ENCODE measurements around the gene IQCH. TPM values are rescaled to one million over a fixed set of nuclear protein-coding genes. Genes with fewer than 3 reads are reported as not detected.

The IQCH gene
- total and polyA plus RNA-seq, 8 donors, result 0.49 to 1.6 (median 1.2) TPM

DNA sequence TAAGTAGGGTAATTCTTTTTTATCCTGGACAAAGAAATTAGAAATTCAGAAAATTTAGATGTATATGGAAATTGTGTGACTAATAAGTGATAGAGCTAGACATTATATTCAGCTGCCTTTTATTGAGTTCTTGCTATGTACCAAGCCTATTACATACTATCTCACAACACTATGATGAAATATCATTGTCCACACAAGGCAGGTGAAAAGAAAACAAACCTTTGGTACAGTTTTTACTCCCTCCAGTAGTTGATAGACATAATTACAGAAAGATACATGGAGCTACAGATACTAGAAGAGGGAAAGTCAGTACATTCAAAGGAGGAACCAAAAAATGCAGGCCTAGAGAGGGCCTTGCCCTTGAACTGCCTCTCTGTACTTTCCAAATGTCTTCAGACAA, 4.8 kb downstream of the IQCH start:
- H3K27ac ChIP-seq, result no peak overlapping the region
- H3K4me1 ChIP-seq, result peaks cover 0 to 12% (median 8%) of the 10 kb centered on the region in 3 donors
- H3K4me3 ChIP-seq, result no peak overlapping the region
- TF ChIP-seq, protein P1, sequence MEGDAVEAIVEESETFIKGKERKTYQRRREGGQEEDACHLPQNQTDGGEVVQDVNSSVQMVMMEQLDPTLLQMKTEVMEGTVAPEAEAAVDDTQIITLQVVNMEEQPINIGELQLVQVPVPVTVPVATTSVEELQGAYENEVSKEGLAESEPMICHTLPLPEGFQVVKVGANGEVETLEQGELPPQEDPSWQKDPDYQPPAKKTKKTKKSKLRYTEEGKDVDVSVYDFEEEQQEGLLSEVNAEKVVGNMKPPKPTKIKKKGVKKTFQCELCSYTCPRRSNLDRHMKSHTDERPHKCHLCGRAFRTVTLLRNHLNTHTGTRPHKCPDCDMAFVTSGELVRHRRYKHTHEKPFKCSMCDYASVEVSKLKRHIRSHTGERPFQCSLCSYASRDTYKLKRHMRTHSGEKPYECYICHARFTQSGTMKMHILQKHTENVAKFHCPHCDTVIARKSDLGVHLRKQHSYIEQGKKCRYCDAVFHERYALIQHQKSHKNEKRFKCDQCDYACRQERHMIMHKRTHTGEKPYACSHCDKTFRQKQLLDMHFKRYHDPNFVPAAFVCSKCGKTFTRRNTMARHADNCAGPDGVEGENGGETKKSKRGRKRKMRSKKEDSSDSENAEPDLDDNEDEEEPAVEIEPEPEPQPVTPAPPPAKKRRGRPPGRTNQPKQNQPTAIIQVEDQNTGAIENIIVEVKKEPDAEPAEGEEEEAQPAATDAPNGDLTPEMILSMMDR (IDR thresholded peaks at IDR 0.05), result no peak
- ATAC-seq, result no peak
- H3K27me3 ChIP-seq, result no peaks in the 10 kb centered on the region
- H3K36me3 ChIP-seq, result no peaks in the 10 kb centered on the region
- intact Hi-C loops (cut with DNase I), result no loop called here
- no peaks in the 10 kb centered on the region for H3K9me3 ChIP-seq
- DNase-seq, result no peak
- FAIRE-seq, result no peak

- H3K27ac ChIP-seq, result no peak overlapping the region
- H3K27me3 ChIP-seq, result no peaks in the 10 kb centered on the region
- TF ChIP-seq, protein P1 (IDR thresholded peaks at IDR 0.05), result no peak
- no peak overlapping the region for H3K4me3 ChIP-seq
- peaks cover 0 to 12% (median 8%) of the 10 kb centered on the region in 3 donors for H3K4me1 ChIP-seq
- FAIRE-seq (no peak), ATAC-seq (peak in 1 of 4 donors; percentile 33), DNase-seq (no peak)
- no peaks in the 10 kb centered on the region for H3K36me3 ChIP-seq
- no peaks in the 10 kb centered on the region for H3K9me3 ChIP-seq
- intact Hi-C loops (cut with DNase I), result no loop called here
These were observed 5.2 kb downstream of the IQCH start for GRCh38 chr15:67259806-67260205.

DNA sequence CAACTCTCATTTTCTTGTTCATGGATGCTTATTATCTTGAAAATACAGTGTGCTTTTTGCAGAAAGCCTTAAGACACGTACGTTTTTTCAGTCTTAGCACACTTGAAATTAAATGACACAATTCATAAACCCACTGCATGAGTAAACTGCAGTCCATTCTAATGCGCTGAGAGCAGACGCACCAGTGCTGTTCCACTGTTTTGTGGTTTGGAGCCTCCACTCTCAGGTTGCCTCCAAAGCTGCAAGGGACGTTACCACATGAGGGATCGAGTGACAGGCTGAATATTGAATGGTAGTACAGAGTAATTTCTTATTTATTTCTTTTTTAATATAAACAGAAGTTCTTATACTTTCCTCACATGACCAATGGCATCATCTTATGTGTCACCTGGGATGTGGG, 12.3 kb downstream of the IQCH start:
- Histone ChIP-seq H3K4me1 (no peaks in the 10 kb centered on the region), H3K4me3 (no peak overlapping the region), H3K36me3 (no peaks in the 10 kb centered on the region), H3K27me3 (no peaks in the 10 kb centered on the region), H3K9me3 (no peaks in the 10 kb centered on the region), H3K27ac (no peak overlapping the region)
- TF ChIP-seq, protein P1 (IDR thresholded peaks at IDR 0.05), result no peak
- intact Hi-C loops (cut with DNase I), result no loop called here
- FAIRE-seq, result no peak
- 90 to 94% methylated on average over 6 of the region's 6 CpGs for WGBS, 2 donors
- no peak for ATAC-seq
- no peak for DNase-seq

- no peaks in the 10 kb centered on the region for H3K9me3 ChIP-seq
- no peak overlapping the region for H3K4me3 ChIP-seq
- no peak overlapping the region for H3K27ac ChIP-seq
- ATAC-seq (peak in 1 of 4 donors; percentile 30), DNase-seq (no peak), FAIRE-seq (no peak)
- WGBS, 2 donors, result 66 to 77% methylated on average over 3 of the region's 3 CpGs
- no peaks in the 10 kb centered on the region for H3K4me1 ChIP-seq
- intact Hi-C loops (cut with DNase I), result no loop called here
- TF ChIP-seq, protein P1 (IDR thresholded peaks at IDR 0.05), result no peak
- H3K27me3 ChIP-seq, result no peaks in the 10 kb centered on the region
- no peaks in the 10 kb centered on the region for H3K36me3 ChIP-seq
These were observed 12.9 kb downstream of the IQCH start for GRCh38 chr15:67267440-67267839.

GRCh38 chr15:67267951-67268941, 13.7 kb downstream of the IQCH start:
- intact Hi-C loops (cut with DNase I), result no loop called here
- TF ChIP-seq, protein P1 (IDR thresholded peaks at IDR 0.05), result no peak
- Histone ChIP-seq H3K27ac (no peak overlapping the region), H3K9me3 (no peaks in the 10 kb centered on the region), H3K27me3 (no peaks in the 10 kb centered on the region), H3K36me3 (no peaks in the 10 kb centered on the region), H3K4me3 (no peak overlapping the region), H3K4me1 (no peaks in the 10 kb centered on the region)
- 63 to 67% methylated on average over 9 of the region's 9 CpGs for WGBS, 2 donors
- DNase-seq (no peak), ATAC-seq (no peak), FAIRE-seq (peak; percentile 57)

Measured in pancreas (tissue), 10 donors.